HG02943 (cell line): ENCODE data around the gene BAIAP2.
"Not testable (repeated sequence)": the region's sequence is repeated elsewhere in the genome, so short reads cannot be mapped to it uniquely, and the experiment has no call there.

Source experiments
- ATAC-seq: cut with Tn5 transposase; IDR thresholded peaks from one replicate; pipeline ENCODE4 v1.9.1; 2021; ENCODE audit warnings: mild to moderate bottlenecking, low read depth, moderate library complexity; ENCODE audit not compliant: unreplicated experiment

Gene BAIAP2

DNA sequence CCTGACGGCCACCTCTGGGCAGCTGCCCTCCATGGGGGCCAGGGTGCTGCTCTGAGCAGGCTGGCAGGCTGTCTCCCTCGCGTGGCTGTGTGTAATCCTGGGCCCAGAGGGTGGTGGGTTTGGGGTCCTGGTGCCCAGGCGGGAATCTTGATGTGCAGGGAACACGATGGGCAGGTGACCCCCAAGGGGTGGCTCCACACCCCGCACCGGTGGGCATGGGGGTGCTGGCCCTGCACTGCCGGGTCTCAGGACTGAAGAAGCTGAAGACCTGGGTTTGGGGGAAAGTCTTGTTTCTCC is 34.7 kb upstream of the BAIAP2 start:
- no peak for ATAC-seq

- no peak for ATAC-seq
These were observed 34.2 kb upstream of the BAIAP2 start for GRCh38 chr17:81000631-81001357.

DNA sequence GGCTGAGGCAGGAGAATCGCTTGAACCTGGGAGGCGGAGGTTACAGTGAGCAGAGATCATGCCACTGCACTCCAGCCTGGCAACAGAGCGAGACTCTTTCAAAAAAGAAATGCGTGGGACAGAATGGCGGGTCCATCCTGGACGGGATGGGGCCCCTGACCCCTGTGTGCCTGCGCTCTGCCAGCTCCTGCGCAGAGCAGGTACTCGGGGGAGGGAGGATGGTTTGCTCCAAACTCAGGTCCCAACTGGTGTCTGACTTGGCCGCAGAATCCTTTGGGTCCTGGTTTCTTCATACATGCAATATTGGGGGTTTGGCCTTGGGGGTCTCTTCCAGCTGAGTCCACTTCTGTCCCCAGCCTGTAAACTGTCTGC is 33.0 kb upstream of the BAIAP2 start:
- ATAC-seq = no peak

GRCh38 chr17:81002409-81003361 is 32.3 kb upstream of the BAIAP2 start:
- ATAC-seq = no peak

- no peak for ATAC-seq
These were observed 31.1 kb upstream of the BAIAP2 start for GRCh38 chr17:81003711-81004475.

DNA sequence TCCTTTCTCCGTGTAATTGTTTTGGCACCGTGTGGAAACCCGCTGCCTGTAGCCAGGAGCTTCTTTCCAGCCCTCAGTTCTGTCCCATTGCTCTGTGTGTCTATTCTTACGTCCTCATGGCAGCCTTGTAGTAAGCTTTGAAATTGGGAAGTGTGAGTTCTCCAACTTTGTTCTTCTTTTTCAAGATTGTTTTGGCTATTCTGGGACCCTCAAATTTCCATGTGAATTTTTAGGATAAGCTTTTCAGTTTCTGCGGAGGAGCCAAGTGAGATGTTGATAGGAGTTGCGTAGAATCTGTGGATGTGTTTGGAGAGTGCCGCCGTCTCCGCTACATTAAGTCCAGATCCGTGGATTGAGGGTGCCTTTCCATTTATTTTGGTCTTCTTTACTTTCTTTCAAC is 28.1 kb upstream of the BAIAP2 start:
- no peak for ATAC-seq

DNA sequence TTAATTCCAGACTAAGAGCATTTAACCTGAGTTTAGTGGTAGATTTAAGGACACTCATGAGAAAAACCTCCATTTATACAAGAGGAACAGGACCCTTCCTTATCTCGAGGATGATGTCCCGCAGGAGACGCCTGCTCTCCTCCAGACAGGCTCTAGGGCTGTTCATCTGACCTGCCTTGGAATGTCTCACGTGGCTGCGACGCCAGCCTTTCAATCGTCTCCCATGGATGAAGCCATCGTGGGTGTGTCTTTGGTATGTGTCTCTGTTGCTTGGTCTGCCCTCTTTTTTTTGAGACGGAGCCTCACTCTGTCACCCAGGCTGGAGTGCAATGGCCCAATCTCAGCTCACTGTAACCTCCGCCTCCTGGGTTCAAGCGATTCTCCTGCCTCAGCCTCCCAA is 26.8 kb upstream of the BAIAP2 start:
- ATAC-seq = no peak

GRCh38 chr17:81009136-81009535 is 25.8 kb upstream of the BAIAP2 start:
- ATAC-seq = no peak

DNA sequence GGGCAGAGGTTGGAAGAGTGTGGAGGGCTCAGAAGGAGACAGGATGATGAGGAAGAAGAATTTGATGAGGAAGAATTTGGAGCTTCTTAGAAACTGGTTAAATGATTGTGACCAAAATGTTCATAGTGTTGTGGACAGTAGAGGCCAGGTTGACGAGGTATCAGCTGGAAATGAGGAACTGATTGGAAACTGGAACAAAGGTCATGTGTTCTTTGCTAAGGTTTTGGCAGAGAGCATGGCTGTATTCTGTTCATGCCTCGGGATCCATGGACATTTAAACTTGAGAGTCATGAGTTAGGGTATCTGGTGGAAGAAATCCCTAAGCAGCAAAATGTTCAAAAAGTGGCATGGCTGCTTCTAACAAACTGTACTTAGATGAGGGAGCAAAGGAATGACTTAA is 24.0 kb upstream of the BAIAP2 start:
- no peak for ATAC-seq

DNA sequence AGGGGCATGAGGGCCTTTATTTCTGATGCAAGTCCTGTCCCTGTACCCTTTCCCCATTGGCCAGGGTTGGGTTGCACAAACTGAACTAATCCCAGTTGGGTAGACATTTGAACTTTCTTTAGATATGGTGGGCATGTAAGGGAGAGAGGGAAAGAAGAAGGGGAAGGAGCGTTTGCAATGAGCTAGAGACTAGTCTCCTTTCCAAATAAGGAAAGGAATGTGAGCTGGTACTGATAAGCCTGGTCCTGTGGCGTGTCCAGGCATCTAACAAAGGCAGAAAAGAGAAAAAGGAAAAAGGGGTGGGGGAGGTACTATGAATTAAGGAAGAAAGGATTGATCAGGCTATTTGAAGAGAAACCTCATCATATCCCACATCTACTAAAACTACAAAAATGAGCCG is 23.0 kb upstream of the BAIAP2 start:
- ATAC-seq = no peak

GRCh38 chr17:81012574-81013447 is 22.1 kb upstream of the BAIAP2 start:
- ATAC-seq = no peak

GRCh38 chr17:81013642-81014041 is 21.3 kb upstream of the BAIAP2 start:
- no peak for ATAC-seq

DNA sequence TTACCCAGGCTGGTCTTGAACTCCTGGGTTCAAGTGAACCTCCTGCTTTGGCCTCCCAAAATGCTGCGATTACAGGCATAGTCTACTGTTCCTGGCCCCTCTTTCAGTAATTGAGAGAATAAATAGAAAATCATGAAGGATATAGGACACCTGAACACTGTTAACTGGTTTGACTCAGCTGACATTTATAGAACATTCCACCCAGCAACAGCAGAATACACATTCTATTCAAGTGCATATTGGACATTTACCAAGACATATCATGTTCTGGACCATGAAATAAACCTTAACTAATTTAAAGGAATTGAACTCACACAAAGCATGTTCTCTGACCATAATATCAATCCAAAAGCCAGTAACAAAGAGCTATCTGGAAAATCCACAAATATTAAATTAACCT is 19.8 kb upstream of the BAIAP2 start:
- ATAC-seq = no peak

DNA sequence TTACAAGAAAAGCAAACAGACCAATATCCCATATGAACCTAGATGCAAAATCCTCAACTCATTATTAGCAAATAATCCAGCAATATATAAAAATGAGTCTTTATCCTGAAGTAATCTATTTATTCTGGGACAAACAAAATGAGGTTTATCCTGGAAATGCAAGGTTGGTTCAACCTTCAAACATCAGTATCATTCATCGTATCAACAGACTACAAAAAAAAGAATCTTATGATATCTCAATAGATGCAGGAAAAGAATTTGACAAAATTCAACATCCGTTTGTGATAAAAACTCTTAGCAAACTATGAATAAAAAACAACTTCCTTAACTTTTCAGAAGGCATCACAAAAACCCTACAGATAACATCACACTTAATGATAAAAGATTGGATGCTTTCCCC is 18.4 kb upstream of the BAIAP2 start:
- no peak for ATAC-seq

DNA sequence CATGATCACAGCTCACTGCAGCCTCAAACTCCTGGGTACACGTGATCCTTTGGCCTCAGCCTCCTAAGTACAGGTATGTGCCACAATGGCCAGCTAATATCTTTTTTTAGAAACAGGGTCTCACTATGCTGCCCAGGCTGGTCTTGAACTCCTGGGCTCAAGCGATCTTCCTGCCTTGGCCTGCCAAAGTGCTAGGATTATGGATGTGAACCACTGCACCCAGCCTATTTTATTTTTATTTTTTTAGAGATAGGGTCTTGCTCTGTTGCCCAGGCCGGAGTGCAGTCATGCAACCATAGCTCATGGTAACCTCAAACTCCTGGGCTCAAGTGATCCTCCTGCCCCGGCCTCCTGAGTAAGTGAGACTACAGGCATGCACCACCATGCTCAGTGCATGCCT is 17.6 kb upstream of the BAIAP2 start:
- ATAC-seq = not testable (repeated sequence)

DNA sequence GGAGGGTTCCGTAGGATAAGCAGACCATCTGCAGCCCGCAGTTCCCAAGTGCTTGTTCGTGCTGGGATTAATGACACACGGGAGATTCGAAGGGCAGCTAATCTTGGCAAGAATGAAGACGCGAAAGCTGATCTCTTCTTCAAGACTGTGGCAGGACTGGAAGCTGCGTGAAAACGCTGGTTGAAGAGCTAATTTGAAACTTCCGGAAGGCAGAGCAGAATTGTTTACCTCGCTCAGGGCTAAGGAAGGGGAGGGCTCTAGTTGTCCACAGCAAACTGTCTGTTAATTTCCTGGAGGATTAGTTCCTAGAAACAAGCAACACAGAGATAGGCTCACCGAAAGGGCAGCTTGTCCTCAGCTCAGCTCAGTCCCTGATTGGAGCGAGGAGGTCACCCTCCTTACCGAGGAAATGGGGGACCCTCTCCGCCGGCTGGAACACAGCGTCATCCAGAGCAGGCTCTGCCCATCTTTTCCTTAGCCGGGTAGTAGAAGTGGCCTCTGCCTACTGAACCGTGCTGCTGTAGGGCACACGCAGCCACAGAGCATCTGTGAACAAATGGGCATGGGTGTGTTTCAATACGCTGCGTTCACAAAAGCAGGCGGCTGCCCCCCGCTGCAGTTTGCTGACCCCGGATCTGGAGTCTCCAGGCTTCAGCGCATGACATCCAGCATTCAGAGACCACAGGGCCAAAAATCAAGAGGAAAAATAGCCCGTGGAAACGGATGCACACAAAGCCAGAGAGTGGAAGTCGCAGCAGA is 16.7 kb upstream of the BAIAP2 start:
- ATAC-seq = no peak

- no peak for ATAC-seq
These were observed 15.1 kb upstream of the BAIAP2 start for GRCh38 chr17:81019563-81020442.

GRCh38 chr17:81020443-81020766 is 14.5 kb upstream of the BAIAP2 start:
- no peak for ATAC-seq
